Measurements from ENCODE around the gene CASP7. TPM values are rescaled to one million over a fixed set of nuclear protein-coding genes. Genes with fewer than 3 reads are reported as not detected.

Gene CASP7
- total RNA-seq, 1 donor from 2014 or later = 11.8 TPM

GRCh38 chr10:113751181-113751732, 71.5 kb downstream of the CASP7 start, which contains the start of gene PLEKHS1:
PLEKHS1 (plus strand) TSS chr10:113751682; CDS start chr10:113755278, 3,596 bp downstream.
- Mint-ChIP-seq H3K9me3 (no peaks in the 10 kb centered on the region), H3K27me3 (ENCODE audit: low read depth) (peaks cover 12% of the 10 kb centered on the region), H3K4me1 (peaks cover 2% of the 10 kb centered on the region), H3K27ac (no peak within 1 kb of the TSS), H3K36me3 (no peaks in the 10 kb centered on the region), H3K4me3 (no peak within 1 kb of the TSS)
- DNase-seq (ENCODE audit: low spot score in 2 of 2, unreplicated experiment in 2 of 2) = no peak
- no peak for TF ChIP-seq CTCF (IDR thresholded peaks at IDR 0.05; ENCODE audit: unreplicated experiment)

- DNase-seq (ENCODE audit: low spot score in 2 of 2, unreplicated experiment in 2 of 2) = no peak
- Mint-ChIP-seq H3K9me3 (no peaks in the 10 kb centered on the region), H3K27me3 (ENCODE audit: low read depth) (peaks cover 15% of the 10 kb centered on the region), H3K4me3 (no peak overlapping the region), H3K36me3 (no peaks in the 10 kb centered on the region), H3K27ac (no peak overlapping the region), H3K4me1 (no peaks in the 10 kb centered on the region)
- no peak for TF ChIP-seq CTCF (IDR thresholded peaks at IDR 0.05; ENCODE audit: unreplicated experiment)
Measured at GRCh38 chr10:113752553-113752952, 72.8 kb downstream of the CASP7 start.

- Mint-ChIP-seq H3K27me3 (ENCODE audit: low read depth) (peaks cover 18% of the 10 kb centered on the region), H3K27ac (no peak overlapping the region), H3K4me3 (no peak overlapping the region), H3K9me3 (no peaks in the 10 kb centered on the region), H3K36me3 (no peaks in the 10 kb centered on the region), H3K4me1 (no peaks in the 10 kb centered on the region)
- no peak for DNase-seq (ENCODE audit: low spot score in 2 of 2, unreplicated experiment in 2 of 2)
- no peak for TF ChIP-seq CTCF (IDR thresholded peaks at IDR 0.05; ENCODE audit: unreplicated experiment)
Measured at GRCh38 chr10:113753020-113753692, 73.4 kb downstream of the CASP7 start.

- peaks cover 18% of the 10 kb centered on the region for H3K27me3 Mint-ChIP-seq (ENCODE audit: low read depth)
- no peaks in the 10 kb centered on the region for H3K4me1 Mint-ChIP-seq
- no peak overlapping the region for H3K27ac Mint-ChIP-seq
- TF ChIP-seq CTCF (IDR thresholded peaks at IDR 0.05; ENCODE audit: unreplicated experiment) = no peak
- H3K4me3 Mint-ChIP-seq = no peak overlapping the region
- DNase-seq (ENCODE audit: low spot score in 2 of 2, unreplicated experiment in 2 of 2) = no peak
- no peaks in the 10 kb centered on the region for H3K36me3 Mint-ChIP-seq
- H3K9me3 Mint-ChIP-seq = no peaks in the 10 kb centered on the region
Measured at GRCh38 chr10:113754125-113754524, 74.4 kb downstream of the CASP7 start.

- Mint-ChIP-seq H3K4me3 (no peak overlapping the region), H3K27ac (no peak overlapping the region), H3K9me3 (no peaks in the 10 kb centered on the region), H3K36me3 (no peaks in the 10 kb centered on the region), H3K4me1 (no peaks in the 10 kb centered on the region), H3K27me3 (ENCODE audit: low read depth) (peaks cover 17% of the 10 kb centered on the region)
- no peak for TF ChIP-seq CTCF (IDR thresholded peaks at IDR 0.05; ENCODE audit: unreplicated experiment)
- no peak for DNase-seq (ENCODE audit: low spot score in 2 of 2, unreplicated experiment in 2 of 2)
Measured at GRCh38 chr10:113754768-113755167, 75.1 kb downstream of the CASP7 start.

Data from mesothelial cell of epicardium (in vitro differentiated cells).